ENCODE data around the gene DISC1. TPM values are rescaled to one million over a fixed set of nuclear protein-coding genes. Genes with fewer than 3 reads are reported as not detected.

DISC1 gene
- total and polyA plus RNA-seq, 4 experiments from 2014 or later = 1.9 to 18.0 (median 10.0) TPM

DNA sequence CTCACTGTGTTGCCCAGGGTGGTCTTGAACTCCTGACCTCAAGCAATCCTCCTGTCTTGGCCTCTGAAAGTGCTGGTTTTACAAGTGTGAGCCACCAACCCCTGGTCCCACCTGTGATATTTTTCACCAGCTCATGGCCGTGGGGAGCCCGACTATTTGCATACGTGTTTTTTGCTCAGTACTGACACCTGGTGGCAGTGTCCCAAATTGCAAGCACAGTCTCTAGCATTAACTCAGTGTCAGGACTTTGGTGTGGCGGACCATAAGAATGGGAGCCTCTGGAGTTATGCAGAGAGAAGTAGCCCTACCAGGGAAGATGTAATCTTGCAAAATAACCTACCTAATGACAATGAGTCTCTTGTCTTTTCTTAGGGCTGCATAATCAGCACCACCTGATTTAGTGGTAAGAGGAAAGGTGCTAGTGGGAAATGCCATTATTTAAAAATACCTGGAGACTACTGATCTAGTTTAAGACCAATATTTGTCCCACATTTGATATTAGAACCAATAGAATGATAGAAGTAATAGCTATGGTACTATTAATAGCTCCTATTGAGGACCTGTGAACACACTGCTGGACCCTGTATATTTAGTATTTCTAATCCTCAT, 305.4 kb downstream of the DISC1 start:
- ChIA-PET POLR2A (ENCODE audit: partially characterized antibody) (interaction anchor here (0.9 kb wide), 1 partner anchor 13 kb away, joined by 3 read pairs; no protein-coding TSS in a partner anchor), CTCF (ENCODE audit: partially characterized antibody) (interaction anchor here (0.8 to 3.9 kb wide), 13 partner anchors 8 to 695 kb away, joined by 3 to 70 read pairs (median 4); no protein-coding TSS in a partner anchor)
- intact Hi-C loops (cut with micrococcal nuclease) = loop anchor here (1.0 kb wide), 1 partner anchor 66 kb away; no protein-coding TSS in a partner anchor
- H3K4me1 Mint-ChIP-seq = peaks cover 18 to 39% (median 28%) of the 10 kb centered on the region in 4 donors
- H3K27ac Mint-ChIP-seq = no peak overlapping the region
- no peak overlapping the region for H3K4me3 ChIP-seq (ENCODE audit: low read length in 2 of 2)
- H3K4me1 ChIP-seq (ENCODE audit: insufficient read depth, low read length) = peaks cover 14% of the 10 kb centered on the region
- peak in 2 of 5 donors; percentile 6 to 9 for DNase-seq
- H3K36me3 ChIP-seq (ENCODE audit: insufficient read depth, low read length) = no peaks in the 10 kb centered on the region
- peaks cover 0 to 5% of the 10 kb centered on the region in 2 donors for H3K9me3 ChIP-seq (ENCODE audit: control insufficient read depth in 1 of 2, low read length in 2 of 2)
- no peak overlapping the region for H3K27ac ChIP-seq (ENCODE audit: low read depth, low read length)
- H3K36me3 Mint-ChIP-seq = peaks cover 3 to 11% of the 10 kb centered on the region in 2 donors
- H3K27me3 Mint-ChIP-seq = no peaks in the 10 kb centered on the region
- no peak overlapping the region for H3K4me3 Mint-ChIP-seq
- no peaks in the 10 kb centered on the region for H3K27me3 ChIP-seq (ENCODE audit: insufficient read depth, low read length)
- H3K9me3 Mint-ChIP-seq = peaks cover 0 to 5% (median 0%) of the 10 kb centered on the region in 8 donors

DNA sequence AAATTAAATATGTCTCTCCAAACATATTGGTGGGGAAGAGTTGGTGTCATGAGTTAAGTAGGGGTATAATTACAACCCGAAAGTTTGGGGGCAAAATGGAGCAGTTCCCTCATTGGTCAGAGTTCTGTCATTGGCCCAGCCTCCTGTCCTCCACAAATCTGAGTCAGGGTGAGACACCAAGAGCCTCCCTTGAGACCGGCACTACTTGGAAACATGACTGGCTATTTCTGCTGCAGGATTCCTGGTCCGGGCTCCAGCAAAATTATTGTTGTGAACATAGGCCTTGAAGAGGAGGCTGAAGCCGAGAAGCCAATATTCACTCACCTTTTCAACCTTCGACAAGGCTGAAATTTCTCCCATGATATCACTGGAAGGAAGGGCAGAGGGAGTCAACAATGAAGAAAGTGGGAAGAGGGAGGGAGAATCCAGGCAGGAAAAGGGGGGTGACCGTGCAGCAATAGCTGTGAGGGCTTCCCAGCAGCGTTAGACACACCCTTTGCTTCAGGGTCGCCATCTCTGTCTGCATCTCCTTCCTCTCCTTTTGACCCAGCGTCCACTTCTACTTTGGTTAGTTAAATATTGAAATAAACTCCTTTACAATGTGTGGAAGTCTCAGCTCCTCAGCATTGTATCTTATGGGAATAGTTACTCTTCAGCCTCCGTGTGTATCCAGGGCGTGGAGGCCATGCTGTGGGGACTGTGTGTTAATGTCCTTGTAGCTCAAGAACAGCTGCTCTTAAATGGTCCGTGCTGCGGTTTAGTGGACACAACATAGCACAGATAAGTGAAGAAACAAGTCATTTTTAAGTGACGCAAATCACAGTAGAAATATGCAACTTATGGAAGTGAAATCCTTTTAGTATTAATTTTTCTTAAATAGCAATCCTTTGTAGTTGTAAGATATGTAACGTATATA, 307.4 kb downstream of the DISC1 start:
- peaks cover 3 to 19% of the 10 kb centered on the region in 2 donors for H3K36me3 Mint-ChIP-seq
- H3K27ac Mint-ChIP-seq = peak overlapping the region in 1 of 7 donors; percentile 22
- peaks cover 0 to 5% (median 0%) of the 10 kb centered on the region in 8 donors for H3K9me3 Mint-ChIP-seq
- H3K4me1 Mint-ChIP-seq = peaks cover 12 to 33% (median 20%) of the 10 kb centered on the region in 4 donors
- Histone ChIP-seq H3K4me1 (ENCODE audit: insufficient read depth, low read length) (peaks cover 14% of the 10 kb centered on the region), H3K36me3 (ENCODE audit: insufficient read depth, low read length) (no peaks in the 10 kb centered on the region), H3K4me3 (ENCODE audit: low read length in 2 of 2) (no peak overlapping the region), H3K9me3 (ENCODE audit: control insufficient read depth in 1 of 2, low read length in 2 of 2) (peaks cover 0 to 5% of the 10 kb centered on the region in 2 donors), H3K27ac (ENCODE audit: low read depth, low read length) (no peak overlapping the region), H3K27me3 (ENCODE audit: insufficient read depth, low read length) (no peaks in the 10 kb centered on the region)
- ChIA-PET CTCF (ENCODE audit: partially characterized antibody) (interaction anchor here (1.0 to 3.9 kb wide), 4 partner anchors 11 to 177 kb away, joined by 3 to 70 read pairs (median 24); no protein-coding TSS in a partner anchor), POLR2A (ENCODE audit: partially characterized antibody) (no interaction called here)
- DNase-seq = no peak
- no peak overlapping the region for H3K4me3 Mint-ChIP-seq
- intact Hi-C loops (cut with micrococcal nuclease) = no loop called here
- no peaks in the 10 kb centered on the region for H3K27me3 Mint-ChIP-seq

DNA sequence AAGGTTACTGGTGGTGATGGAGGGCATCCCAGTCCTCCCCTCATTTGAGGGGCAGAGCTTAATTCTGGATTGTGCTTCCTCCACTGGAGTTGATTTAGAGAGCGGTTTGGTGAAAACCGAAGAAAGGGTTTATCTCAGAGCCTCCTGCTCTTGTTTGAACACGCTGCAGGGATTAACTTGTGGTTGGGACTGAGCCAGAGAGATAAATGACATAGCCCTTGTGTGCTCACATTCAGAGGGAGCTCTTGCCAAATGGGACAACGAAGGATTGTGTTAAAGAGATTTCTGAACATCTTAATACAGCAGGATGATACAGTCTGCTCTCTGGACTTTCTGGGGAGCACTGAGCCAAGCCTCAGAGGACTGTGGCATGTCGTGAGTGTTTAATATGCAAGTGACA, 308.2 kb downstream of the DISC1 start:
- H3K27ac ChIP-seq (ENCODE audit: low read depth, low read length) = no peak overlapping the region
- no peak overlapping the region for H3K27ac Mint-ChIP-seq
- no peaks in the 10 kb centered on the region for H3K36me3 ChIP-seq (ENCODE audit: insufficient read depth, low read length)
- H3K4me1 Mint-ChIP-seq = peaks cover 7 to 30% (median 12%) of the 10 kb centered on the region in 4 donors
- no peak overlapping the region for H3K4me3 Mint-ChIP-seq
- no peak for DNase-seq
- peaks cover 13% of the 10 kb centered on the region for H3K4me1 ChIP-seq (ENCODE audit: insufficient read depth, low read length)
- intact Hi-C loops (cut with micrococcal nuclease) = no loop called here
- no peaks in the 10 kb centered on the region for H3K27me3 ChIP-seq (ENCODE audit: insufficient read depth, low read length)
- peaks cover 7 to 23% of the 10 kb centered on the region in 2 donors for H3K36me3 Mint-ChIP-seq
- ChIA-PET POLR2A (ENCODE audit: partially characterized antibody) (interaction anchor here (0.7 kb wide), 1 partner anchor 16 kb away, joined by 3 read pairs; no protein-coding TSS in a partner anchor), CTCF (ENCODE audit: partially characterized antibody) (interaction anchor here (1.0 kb wide), 1 partner anchor 178 kb away, joined by 4 read pairs; no protein-coding TSS in a partner anchor)
- peaks cover 0 to 5% of the 10 kb centered on the region in 2 donors for H3K9me3 ChIP-seq (ENCODE audit: control insufficient read depth in 1 of 2, low read length in 2 of 2)
- peaks cover 0 to 5% (median 0%) of the 10 kb centered on the region in 8 donors for H3K9me3 Mint-ChIP-seq
- H3K27me3 Mint-ChIP-seq = no peaks in the 10 kb centered on the region
- no peak overlapping the region for H3K4me3 ChIP-seq (ENCODE audit: low read length in 2 of 2)

DNA sequence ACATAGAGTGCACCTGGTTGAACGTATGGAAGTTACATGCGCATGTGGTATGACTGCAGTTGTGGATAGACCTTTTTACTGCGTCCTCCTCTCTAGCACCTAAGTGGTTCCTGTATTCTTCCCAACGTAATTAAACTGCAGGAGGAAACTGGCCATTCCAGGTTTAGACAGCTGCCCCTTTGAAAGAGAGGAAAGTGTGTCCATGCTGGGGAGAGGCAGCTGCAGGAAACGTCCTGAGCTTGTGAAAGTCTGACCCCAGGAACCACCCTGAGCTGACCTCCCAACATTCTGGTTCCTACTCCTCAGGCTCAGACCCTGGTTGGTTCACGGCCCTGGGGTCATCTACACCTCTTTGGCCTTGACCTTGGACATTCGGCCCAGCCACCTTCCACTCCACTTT, 309.3 kb downstream of the DISC1 start:
- no peaks in the 10 kb centered on the region for H3K27me3 Mint-ChIP-seq
- Histone ChIP-seq H3K27me3 (ENCODE audit: insufficient read depth, low read length) (no peaks in the 10 kb centered on the region), H3K4me1 (ENCODE audit: insufficient read depth, low read length) (peaks cover 2% of the 10 kb centered on the region), H3K9me3 (ENCODE audit: control insufficient read depth in 1 of 2, low read length in 2 of 2) (peaks cover 0 to 5% of the 10 kb centered on the region in 2 donors), H3K36me3 (ENCODE audit: insufficient read depth, low read length) (no peaks in the 10 kb centered on the region), H3K27ac (ENCODE audit: low read depth, low read length) (no peak overlapping the region), H3K4me3 (ENCODE audit: low read length in 2 of 2) (no peak overlapping the region)
- H3K4me1 Mint-ChIP-seq = peaks cover 0 to 19% (median 3%) of the 10 kb centered on the region in 4 donors
- ChIA-PET CTCF (ENCODE audit: partially characterized antibody) (no interaction called here), POLR2A (ENCODE audit: partially characterized antibody) (no interaction called here)
- H3K9me3 Mint-ChIP-seq = peaks cover 0 to 5% (median 0%) of the 10 kb centered on the region in 8 donors
- peaks cover 13 to 33% of the 10 kb centered on the region in 2 donors for H3K36me3 Mint-ChIP-seq
- peak overlapping the region in 1 of 7 donors; percentile 37 for H3K27ac Mint-ChIP-seq
- no peak for DNase-seq
- intact Hi-C loops (cut with micrococcal nuclease) = no loop called here
- H3K4me3 Mint-ChIP-seq = no peak overlapping the region

DNA sequence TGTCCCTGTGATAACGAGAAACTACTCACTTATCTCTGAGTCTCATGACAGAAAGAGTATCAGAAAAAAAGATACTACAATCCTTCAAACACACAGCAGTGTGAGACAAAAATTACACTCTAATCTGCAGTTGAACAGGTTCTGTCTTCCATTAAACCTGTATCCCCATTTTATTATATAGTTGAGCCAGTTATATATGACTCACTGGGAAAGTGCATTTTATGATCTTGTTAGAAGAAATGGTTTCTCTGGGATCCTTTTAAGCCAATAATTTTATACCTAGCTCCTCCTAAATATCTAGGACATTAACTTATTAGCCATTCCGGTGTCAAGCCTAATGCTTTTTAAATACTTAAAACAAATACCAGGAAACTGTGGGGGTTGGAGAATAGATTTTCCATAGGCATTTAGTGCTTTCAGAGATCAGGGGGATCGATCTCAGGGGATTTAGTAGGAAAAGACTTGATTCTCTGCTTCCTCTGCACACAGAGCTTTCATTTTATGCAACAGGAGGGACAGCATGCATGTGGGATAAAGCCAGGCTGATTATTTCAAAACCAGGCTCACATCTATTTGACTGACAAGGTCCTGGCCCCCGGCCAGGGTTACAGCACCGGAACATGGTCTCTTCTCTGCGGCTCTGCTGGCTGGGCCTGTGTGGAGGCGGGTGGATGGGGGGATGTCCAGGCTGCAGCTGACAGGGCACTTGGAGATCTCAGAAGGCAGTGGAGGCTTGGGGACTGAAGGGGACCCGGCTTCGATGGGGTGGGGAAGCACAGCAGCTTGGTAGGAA, 310.6 kb downstream of the DISC1 start:
- intact Hi-C loops (cut with micrococcal nuclease) = no loop called here
- peaks cover 0 to 12% (median 3%) of the 10 kb centered on the region in 4 donors for H3K4me1 Mint-ChIP-seq

DNA sequence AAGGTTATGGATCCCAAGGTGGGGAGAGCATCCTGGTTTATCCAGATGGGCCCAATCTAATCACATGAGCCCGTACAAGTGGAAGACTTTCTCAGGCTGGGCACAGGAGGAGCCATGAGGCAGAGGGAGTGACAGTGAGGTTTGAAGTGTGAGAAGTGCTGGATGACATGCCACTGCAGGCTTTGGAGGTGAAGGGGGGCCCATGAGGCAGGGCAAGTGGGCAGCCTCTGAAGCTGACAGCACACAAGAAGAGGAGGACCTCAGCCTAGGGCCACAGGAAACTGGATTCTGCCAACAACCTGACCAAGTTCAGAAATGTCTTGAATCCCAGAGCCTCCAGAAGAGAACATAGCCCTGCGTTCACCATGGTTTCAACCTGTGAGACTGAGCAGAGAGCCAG, 311.6 kb downstream of the DISC1 start:
- Mint-ChIP-seq H3K36me3 (peaks cover 14 to 38% of the 10 kb centered on the region in 2 donors), H3K4me3 (no peak overlapping the region), H3K4me1 (peaks cover 0 to 12% (median 3%) of the 10 kb centered on the region in 4 donors), H3K27me3 (no peaks in the 10 kb centered on the region), H3K27ac (peak overlapping the region in 2 of 7 donors; percentile 29 to 54), H3K9me3 (peaks cover 0 to 2% (median 0%) of the 10 kb centered on the region in 8 donors)
- H3K9me3 ChIP-seq (ENCODE audit: control insufficient read depth in 1 of 2, low read length in 2 of 2) = no peaks in the 10 kb centered on the region
- no peak overlapping the region for H3K27ac ChIP-seq (ENCODE audit: low read depth, low read length)
- intact Hi-C loops (cut with micrococcal nuclease) = no loop called here
- no peaks in the 10 kb centered on the region for H3K36me3 ChIP-seq (ENCODE audit: insufficient read depth, low read length)
- no peaks in the 10 kb centered on the region for H3K27me3 ChIP-seq (ENCODE audit: insufficient read depth, low read length)
- no peak for DNase-seq
- no peak overlapping the region for H3K4me3 ChIP-seq (ENCODE audit: low read length in 2 of 2)
- CTCF ChIA-PET (ENCODE audit: partially characterized antibody) = no interaction called here
- POLR2A ChIA-PET (ENCODE audit: partially characterized antibody) = no interaction called here
- H3K4me1 ChIP-seq (ENCODE audit: insufficient read depth, low read length) = no peaks in the 10 kb centered on the region

More for the DNA sequence above, 310.6 kb downstream of the DISC1 start:
- H3K9me3 ChIP-seq (ENCODE audit: control insufficient read depth in 1 of 2, low read length in 2 of 2) = peaks cover 0 to 3% of the 10 kb centered on the region in 2 donors
- peaks cover 14 to 37% of the 10 kb centered on the region in 2 donors for H3K36me3 Mint-ChIP-seq
- no peak for DNase-seq
- H3K27me3 ChIP-seq (ENCODE audit: insufficient read depth, low read length) = no peaks in the 10 kb centered on the region
- POLR2A ChIA-PET (ENCODE audit: partially characterized antibody) = no interaction called here
- H3K9me3 Mint-ChIP-seq = peaks cover 0 to 5% (median 0%) of the 10 kb centered on the region in 8 donors
- H3K4me1 ChIP-seq (ENCODE audit: insufficient read depth, low read length) = no peaks in the 10 kb centered on the region
- CTCF ChIA-PET (ENCODE audit: partially characterized antibody) = interaction anchor here (0.6 to 1.2 kb wide), 2 partner anchors 18 to 70 kb away, joined by 3 to 4 read pairs; no protein-coding TSS in a partner anchor
- H3K4me3 Mint-ChIP-seq = no peak overlapping the region
- H3K36me3 ChIP-seq (ENCODE audit: insufficient read depth, low read length) = no peaks in the 10 kb centered on the region
- no peaks in the 10 kb centered on the region for H3K27me3 Mint-ChIP-seq
- H3K4me3 ChIP-seq (ENCODE audit: low read length in 2 of 2) = no peak overlapping the region
- no peak overlapping the region for H3K27ac ChIP-seq (ENCODE audit: low read depth, low read length)
- no peak overlapping the region for H3K27ac Mint-ChIP-seq

Data from CD4-positive, alpha-beta memory T cell (primary cell).